C4-2B (cell line): ENCODE results near the gene RPS6KA4.

Experiments used
- H3K27ac ChIP-seq: fragments of 450-650 bp; 2 replicates; pipeline ENCODE4 v1.5.1; 2017
- CTCF ChIP-seq: fragments of 450-650 bp; conservative IDR thresholded peaks from 2 replicates; pipeline ENCODE4 v1.5.1; 2017; ENCODE audit warnings: mild to moderate bottlenecking
- ZFX ChIP-seq: fragments of 450-650 bp; IDR thresholded peaks from 2 replicates; pipeline ENCODE4 v1.6.1; 2017

Gene RPS6KA4

DNA sequence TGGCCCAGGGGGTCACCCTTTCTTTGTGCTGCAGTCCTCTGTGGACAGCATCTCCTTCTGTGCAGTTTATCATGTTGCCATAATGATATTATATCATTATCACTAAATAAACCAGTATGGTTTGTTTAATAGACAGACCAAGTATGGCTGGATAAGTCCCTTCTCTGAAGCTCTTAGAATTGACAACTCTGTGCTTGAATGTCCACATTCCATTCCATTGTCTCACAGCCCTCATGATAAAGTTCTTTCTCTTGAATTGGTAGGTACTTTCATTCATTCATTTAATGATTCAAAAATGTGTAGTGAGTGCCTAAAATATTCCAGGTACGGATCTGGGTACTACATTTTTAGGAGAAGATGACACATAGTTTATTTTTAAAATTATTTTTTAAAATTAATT is 7.8 kb downstream of the RPS6KA4 start:
- no peak for TF ChIP-seq ZFX
- TF ChIP-seq CTCF = no peak
- H3K27ac ChIP-seq = no peak overlapping the region

GRCh38 chr11:64367931-64368672 is 9.1 kb downstream of the RPS6KA4 start:
- TF ChIP-seq ZFX (no peak), CTCF (no peak)
- no peak overlapping the region for H3K27ac ChIP-seq

DNA sequence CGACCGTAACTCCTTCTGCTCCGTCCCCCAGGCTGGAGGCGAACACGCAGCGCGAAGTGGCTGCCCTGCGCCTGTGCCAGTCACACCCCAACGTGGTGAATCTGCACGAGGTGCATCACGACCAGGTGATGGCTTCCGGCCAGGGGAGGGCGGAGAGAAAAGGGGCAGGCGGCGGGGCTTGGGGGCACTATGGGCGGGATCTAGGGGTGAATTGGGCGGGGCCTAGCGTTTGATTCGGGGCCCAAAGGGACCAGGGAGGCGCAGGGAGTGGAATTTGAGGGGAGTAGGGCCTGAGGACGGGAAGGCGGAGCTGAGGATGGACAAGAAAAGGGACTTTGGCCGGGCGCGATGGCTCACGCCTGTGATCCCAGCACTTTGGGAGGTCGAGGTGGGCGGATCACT is 9.7 kb downstream of the RPS6KA4 start:
- no peak for TF ChIP-seq CTCF
- no peak for TF ChIP-seq ZFX
- no peak overlapping the region for H3K27ac ChIP-seq

- TF ChIP-seq CTCF (no peak), ZFX (no peak)
- no peak overlapping the region for H3K27ac ChIP-seq
Measured at GRCh38 chr11:64369440-64370421, 10.8 kb downstream of the RPS6KA4 start.

- H3K27ac ChIP-seq = no peak overlapping the region
- TF ChIP-seq ZFX (no peak), CTCF (no peak)
Measured at GRCh38 chr11:64371201-64371600, 12.2 kb downstream of the RPS6KA4 start.

DNA sequence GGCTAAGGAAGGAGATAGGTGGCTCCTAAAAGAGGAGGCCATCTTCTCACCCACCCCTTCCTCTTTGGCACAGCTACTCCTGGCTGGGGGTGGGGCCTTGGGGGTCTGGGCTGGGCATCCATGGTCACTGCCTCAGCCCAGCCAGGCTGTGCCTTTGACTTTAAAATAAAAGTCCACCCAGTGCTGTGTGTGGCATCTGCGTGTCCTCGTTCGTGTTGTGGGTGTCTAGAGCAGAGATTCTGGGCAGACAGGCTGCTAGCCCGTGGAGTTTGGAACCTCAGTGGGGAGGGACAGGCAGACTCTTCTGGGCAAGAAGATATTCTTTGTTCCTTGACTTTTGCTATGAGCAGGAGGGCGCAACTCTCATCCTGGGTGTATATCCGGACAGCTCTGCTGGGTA is 13.1 kb downstream of the RPS6KA4 start:
- TF ChIP-seq CTCF = no peak
- TF ChIP-seq ZFX = no peak
- H3K27ac ChIP-seq = no peak overlapping the region
